HT1080 (cell line): ENCODE results near the gene FOXRED1. TPM values are rescaled to one million over a fixed set of nuclear protein-coding genes. Genes with fewer than 3 reads are reported as not detected.
A peak's percentile ranks its signal among the peaks of the same experiment; 100 is the strongest.
"Not testable (repeated sequence)": the region's sequence is repeated elsewhere in the genome, so short reads cannot be mapped to it uniquely, and the experiment has no call there.

ENCODE experiments used
- DNase-seq: peaks from one replicate; pipeline ENCODE4 v3.0.0-alpha.2; 2015; ENCODE audit warnings: low read depth
- total RNA-seq: library from RNA; depleted of rRNA; stranded (reverse); fragments of >200 nt; shearing (Covaris generic); gene quantifications from 2 replicates; pipeline ENCODE4 v1.2.3, GENCODE V29; 2014

FOXRED1 gene
- total RNA-seq, 1 experiment from 2014 or later, result 49.2 TPM

DNA sequence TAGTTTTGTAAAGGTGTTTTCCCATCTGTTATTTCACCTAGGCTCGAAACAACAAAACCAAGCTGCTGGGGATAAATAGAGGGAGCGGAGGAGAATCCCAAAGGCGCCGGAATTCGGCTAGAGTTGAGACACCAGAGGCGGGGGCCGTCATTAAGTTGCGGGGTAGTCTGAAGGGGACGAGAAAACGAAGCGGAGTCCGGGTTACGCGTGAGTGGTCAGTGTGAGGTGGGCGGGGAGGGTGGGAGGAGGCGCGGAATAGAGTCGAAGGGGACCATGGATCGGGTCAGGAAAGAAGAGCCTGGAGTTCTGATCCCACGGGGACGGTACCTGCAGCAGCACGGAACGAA is 620 bp upstream of the FOXRED1 start:
- DNase-seq, result no peak

DNA sequence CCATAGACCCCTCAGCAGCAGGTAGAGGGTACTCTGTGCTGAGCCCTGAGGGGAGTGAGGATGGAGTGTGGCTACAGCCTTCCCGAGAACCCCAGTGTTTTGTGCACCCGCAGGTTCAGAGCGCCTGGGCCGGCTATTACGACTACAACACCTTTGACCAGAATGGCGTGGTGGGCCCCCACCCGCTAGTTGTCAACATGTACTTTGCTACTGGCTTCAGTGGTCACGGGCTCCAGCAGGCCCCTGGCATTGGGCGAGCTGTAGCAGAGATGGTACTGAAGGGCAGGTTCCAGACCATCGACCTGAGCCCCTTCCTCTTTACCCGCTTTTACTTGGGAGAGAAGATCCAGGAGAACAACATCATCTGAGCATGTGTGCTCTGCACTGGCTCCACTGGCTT is 8.4 kb downstream of the FOXRED1 start:
- DNase-seq, result no peak

DNA sequence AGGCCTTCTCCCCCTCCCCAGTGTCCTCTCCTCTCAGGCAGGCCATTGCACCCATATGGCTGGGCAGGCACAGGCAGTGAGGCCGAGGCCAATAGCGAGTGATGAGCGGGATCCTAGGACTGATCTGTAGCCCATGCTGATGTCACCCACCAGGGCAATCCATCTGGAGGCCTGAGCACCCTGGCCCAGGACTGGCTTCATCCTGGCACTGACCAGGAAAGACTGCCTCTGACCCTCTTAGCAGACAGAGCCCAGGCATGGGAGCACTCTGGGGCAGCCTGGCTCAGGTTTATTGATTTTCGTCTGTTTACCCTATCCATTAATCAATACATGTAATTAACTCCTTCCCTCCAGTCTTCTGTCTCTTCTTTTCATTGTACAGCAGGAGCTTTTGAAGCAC is 8.8 kb downstream of the FOXRED1 start:
- no peak for DNase-seq

DNA sequence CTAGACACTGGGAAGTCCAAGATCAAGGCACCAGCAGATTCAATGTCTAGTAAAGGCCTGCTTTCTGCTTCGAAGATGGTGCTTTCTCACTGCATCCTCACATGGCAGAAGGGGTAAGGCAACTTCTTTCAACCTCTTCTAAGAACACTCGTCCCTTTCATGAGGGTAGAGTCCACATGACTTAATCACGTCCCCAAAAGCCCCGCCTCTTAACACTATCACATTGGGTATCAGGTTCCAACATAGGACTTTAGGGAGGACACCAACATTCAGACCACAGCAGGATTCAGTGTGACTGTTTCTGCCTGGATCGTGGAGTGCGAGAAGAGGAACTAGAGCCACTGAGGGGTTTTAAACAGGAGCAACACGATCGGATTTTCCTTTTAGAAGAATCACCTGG is 10.2 kb downstream of the FOXRED1 start:
- no peak for DNase-seq

DNA sequence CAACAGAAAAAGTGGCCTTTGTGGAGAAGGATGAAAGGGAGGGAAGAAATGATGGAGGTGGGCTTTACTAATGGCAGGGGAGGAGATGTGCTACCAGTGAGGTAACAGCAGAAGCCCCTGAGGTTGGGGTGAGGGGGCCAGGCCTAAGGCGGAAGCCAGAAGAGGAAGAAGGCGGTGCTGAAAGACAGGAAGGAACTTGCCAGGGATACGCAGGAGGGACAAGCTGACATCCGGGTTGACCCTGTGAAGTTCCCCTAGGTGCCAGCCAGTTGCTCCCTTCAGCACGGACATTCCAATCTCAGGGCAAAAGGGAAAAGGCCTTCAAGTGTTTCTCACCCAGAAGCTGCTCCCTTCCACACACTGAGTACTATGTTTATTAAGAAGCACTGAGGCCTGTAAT is 11.6 kb downstream of the FOXRED1 start:
- no peak for DNase-seq

DNA sequence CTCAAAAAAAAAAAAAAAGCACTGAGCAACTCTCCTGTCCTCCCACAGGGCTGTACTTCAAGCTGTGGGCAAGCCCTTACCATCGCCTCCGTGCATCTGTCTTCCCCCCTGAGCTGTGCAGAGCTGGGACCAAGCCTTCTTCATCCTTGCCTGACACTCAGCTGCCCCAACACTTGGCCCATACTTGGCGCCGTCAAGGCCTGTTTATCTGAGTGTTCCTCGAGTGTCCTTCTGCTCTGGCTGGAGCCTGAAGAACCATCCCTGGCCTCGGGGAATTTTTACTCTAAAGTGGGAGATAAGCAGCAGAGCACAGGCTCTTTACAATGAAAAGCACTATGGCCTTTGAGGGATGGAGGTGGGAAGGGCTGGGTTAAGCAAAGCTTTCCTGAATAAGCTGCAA is 12.3 kb downstream of the FOXRED1 start:
- no peak for DNase-seq

DNA sequence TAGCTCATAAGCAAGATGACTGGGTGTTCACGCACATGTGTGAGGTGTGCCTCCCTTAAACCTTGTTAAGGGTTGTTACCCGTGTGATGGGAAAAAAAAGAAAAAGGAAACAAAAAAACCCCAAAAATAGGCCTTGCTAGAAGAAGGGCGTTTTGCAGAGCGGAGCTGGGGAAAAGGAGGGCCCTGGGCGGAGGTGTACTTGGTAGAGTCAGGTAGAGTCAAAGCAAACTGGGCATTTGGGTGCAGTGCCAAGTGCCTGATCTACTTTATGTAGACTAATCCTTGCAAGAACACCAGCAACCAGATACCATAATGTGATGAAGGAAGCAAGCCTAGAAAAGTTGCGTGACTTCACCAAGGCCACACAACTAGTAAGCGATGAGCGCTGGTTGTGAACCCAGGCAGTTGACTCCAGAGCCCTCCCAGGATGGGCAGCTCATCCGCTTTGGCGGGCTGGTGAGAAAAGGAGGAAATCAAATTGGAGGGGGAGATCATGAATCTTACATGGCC is 12.8 kb downstream of the FOXRED1 start:
- no peak for DNase-seq

DNA sequence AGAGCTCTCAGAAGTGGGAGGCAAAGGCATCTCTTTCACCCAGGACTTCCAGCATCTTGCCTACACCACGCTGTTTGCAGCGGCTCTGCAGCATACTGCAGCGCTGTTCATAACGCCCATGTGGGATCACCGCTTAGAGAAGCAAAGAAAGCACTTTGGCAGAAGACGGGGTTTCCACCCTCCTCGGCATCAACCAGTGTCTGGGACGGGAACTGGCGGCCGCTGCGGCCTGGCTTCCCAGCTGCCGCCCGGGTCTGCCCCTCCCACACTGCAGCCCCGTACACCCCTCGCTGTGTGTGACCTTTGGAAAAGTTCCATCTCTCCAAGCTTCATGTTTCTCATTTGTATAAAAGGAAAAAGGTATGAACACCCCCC is 13.4 kb downstream of the FOXRED1 start:
- no peak for DNase-seq

DNA sequence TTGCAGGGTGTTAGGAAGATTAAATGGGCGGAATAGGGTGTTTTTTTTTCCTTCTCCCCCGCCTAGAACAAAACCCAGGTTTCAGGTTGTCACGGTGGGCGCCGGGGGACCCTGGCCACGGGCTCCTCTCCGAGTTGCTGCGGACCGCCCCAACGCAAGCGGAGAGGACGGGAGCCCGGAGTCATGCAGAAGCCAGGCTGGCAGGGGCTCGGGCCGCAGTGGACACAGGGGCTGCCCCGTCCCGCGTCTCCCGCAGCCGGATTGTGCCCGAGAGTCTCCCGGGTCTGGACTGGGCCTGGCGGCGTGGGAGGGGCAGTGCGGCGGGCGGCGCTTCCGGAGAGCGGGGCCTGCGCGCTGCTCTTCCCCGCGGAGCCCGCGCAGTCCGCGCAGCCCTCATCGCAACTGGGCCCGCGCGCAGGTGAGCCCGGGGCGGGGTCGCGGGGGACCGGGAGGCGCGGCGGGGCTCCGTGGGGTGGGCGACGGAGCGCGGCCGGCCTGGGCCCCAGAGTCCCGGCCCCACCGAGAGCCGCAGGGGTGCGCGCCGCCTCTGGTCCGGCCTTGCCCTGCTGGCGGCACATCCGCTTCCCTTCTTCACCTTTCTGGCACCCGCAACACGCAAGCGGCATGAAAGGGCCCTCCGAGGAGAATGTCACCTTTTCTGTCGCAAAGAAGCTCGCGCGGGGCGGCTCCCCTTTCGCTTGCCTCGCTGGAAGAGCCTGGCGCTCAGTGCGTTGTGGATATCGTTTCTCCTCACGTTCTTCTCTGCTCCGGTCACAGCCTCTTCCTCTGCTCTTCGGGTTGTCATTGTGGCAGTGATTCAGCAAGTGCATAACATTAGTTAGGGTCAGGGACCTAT is 14.0 kb downstream of the FOXRED1 start, which contains the start of gene TIRAP:
Gene TIRAP, plus strand, starts transcription at position 358 of the 856 bp plus-strand sequence. CDS start 7,802 bp downstream, outside the sequence.
- peak; percentile 29 for DNase-seq

DNA sequence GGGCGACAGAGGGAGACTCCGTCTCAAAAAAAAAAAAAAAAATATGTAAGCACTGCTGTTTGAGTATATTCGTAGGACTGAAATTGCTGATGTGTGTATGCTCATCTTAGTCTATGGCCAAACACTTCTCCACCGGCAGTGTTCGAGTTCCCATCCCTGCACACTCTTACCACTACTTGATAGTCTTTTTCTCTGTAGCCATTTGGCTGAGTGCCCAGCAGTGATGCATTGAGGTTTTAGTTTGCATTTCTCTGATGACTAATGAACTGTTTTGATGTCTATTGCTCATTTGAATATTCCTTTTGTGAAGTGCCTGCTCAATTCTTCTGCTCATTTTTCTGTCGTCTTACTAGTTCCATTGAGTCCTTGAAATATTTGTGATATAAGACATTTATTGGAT is 15.9 kb downstream of the FOXRED1 start:
- DNase-seq, result peak; percentile 94

DNA sequence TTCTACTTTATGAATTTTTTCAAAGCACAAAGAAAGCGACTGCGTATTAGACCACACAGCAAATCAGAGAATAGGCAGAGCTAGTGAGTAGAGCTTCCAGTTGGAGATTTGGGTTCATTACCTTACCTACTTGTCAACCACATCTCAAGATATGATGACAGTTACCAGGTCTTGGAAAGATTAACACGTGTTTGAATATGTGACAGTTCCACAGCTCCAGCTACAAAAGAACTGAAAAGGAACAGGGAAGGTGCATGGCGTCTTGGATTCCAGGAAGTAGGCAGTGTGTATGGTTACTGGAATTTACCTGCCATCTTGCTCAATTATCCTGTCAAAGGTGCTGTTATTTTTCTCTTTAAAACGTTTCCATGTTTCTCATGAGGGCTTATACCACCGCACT is 19.3 kb downstream of the FOXRED1 start:
- no peak for DNase-seq

DNA sequence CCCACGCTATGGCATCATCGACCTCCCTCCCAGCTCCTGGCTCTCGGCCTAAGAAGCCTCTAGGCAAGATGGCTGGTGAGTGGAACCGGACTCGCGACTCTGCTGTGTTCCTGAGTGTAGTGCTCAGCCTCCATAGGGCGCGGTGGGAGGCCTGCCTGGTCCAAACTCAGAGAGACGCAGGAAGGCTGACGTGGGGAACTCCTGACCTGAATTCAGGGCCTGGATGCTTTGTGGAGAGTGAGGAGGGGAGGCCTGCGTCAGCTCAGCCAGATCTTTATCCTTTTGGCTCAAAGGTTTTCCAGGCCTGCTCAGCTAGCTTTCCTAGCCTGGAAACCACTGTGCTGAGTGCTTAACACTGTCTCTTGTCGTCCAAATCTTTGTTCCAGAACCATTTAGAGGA is 21.9 kb downstream of the FOXRED1 start:
- DNase-seq, result no peak

DNA sequence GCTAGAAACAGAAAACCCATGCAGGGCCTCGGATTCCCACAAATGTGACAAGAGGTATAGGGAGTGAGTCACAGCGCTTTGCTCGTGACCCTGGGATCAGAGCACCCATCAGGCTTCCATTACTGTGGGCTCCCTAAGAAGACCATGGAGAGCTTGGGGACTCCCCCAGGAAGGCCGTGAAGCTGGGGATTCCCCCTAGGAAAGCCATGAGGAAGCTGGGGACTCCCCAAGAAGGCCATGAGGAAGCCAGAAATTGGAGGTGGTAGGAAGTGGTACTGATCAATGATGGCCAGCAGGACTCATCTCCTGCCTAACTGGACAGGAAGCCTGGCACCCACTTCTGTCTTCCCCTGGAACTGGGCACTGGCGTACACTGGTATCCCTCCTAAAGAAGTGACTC is 24.8 kb downstream of the FOXRED1 start:
- DNase-seq, result no peak

DNA sequence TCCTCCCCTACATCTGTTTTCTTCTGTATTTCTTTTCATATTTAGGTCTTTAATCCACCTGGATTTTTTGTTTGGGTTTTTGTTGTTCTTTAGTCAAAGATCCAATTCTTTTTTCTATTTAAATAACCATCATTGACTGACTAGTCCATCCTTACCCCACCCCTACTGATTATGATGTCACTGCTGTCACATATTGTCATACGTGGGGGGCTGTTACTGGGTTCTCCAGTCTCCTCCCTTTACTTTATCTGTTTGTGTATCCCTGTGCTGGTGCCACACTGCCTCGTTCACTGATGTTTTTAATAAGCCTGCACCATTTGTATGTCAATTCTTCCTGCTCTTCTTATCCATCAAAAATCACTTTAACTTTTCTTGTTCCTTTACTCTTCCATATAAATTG is 28.1 kb downstream of the FOXRED1 start:
- DNase-seq, result no peak

DNA sequence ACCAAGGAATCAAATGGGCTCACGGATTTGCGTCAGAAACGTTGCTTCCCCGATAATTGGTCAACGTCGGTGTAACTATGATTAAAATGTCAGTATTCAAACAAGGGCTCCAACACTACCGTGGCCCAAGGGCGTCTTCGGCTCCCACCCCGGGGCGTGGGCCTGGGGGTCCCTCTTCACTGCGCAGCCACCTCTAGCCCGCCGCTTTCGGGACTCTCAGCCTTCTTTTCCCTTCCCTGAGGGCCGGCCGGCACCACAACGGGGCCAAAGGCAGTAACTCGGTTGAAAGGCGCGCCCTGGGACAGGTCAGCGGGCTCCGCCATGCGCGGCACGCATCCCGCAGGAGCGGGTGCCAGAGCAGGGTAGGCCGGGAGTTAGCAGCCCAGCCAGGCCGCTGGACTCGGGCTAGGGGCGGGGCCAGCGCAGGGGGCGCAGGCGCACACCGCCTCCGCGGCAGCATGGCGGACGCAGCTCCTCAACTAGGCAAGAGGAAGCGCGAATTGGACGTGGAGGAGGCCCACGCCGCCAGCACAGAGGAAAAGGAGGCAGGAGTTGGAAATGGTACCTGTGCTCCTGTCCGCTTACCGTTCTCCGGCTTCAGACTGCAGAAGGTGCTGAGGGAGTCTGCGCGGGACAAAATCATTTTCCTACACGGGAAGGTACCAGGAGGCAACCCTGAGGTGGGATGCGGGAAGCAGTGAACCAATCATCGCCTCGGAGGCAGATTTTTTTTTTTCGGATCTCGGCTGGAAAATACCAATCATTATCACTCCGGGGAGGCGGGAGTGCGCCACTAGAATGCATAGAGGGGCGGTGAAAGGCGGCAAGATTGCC is 34.9 kb downstream of the FOXRED1 start, which contains the start of gene DCPS:
Gene DCPS, plus strand, starts transcription at position 438 of the 834 bp plus-strand sequence. Its CDS starts 21 bp downstream, at position 459.
- peak; percentile 92 for DNase-seq

DNA sequence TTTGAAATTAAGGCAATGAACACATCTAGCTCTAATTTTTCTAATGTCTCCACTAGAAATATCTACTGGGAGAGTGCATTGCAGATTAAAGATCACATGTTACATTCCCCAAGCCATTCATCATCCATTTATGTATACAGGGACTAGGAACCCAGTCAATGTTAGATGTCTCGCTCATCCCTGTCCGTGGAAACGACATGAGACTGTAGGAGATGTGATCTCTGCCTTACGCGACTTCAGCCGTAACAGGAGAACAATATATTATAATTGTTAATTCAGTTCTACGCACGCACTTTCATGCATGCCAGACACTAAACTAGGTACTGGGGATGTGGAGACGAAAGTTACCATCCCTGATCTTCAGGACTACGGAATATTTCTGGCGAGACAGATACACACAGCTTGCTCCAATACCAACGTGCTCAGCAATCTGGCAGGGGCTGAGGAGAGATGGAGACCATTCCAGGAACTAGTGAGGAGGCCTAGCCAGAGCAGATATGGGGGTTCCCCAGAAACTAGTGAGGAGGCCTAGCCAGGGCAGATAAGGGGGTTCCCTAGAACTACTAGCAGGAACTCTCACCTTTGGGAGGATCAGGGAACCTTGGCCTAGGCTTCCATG is 35.6 kb downstream of the FOXRED1 start:
- DNase-seq, result no peak

DNA sequence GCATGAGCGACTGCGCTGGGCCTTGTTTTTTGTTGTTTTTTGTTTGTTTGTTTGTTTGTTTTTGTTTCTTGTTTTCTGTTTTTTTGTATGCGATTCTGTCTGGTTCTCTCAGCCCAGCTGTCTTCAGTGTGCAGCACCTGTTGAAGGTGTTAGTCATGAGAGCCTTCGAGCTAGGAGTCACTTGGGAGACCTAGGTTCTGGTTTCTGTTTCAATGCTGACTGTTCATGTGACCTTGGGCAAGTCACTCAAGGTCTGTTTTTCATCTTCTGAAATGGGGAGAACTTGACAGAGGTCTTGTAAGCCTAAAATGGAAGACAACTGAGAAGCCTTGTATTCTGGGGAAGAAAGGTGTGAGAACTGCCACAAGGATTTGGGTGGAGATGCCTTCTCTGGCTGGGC is 36.7 kb downstream of the FOXRED1 start:
- DNase-seq, result no peak

DNA sequence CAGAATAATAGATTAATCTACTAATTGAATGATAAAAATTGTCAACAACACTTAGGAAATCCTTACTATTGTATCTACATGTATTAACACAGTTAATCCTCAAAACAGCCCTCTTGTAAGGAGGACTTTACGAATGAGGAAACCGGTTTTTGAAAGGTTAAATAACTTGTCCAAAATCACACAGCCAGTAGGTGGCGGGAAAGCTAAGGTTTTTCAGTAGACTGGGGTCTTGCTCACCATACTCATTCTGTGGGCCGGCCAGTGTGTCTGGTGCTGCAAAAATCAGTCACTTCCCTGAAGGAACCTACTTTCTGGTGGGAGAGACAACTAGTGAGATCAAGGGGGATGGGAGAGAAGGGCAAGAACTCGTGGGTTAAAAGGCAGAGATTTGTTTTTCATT is 38.8 kb downstream of the FOXRED1 start:
- DNase-seq, result peak; percentile 53

DNA sequence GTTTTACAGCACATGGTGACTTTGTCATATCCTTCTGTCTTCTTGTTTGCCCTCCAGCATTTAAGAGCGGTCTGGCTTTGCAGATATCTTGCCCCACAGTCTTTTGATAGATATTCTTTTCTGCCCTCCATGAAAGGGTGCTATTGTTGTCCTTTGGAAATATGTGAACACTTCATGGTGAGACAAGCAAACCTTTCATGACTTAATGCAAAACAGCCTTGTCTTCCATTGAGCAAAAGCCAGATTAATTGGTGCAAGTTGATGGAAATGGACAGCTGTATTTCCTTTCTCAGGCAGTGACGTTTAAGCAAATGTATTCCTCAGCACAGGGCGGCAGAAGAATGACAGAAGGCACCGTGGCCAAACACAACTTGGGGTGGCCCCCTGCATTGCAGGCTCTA is 39.3 kb downstream of the FOXRED1 start:
- DNase-seq, result no peak

DNA sequence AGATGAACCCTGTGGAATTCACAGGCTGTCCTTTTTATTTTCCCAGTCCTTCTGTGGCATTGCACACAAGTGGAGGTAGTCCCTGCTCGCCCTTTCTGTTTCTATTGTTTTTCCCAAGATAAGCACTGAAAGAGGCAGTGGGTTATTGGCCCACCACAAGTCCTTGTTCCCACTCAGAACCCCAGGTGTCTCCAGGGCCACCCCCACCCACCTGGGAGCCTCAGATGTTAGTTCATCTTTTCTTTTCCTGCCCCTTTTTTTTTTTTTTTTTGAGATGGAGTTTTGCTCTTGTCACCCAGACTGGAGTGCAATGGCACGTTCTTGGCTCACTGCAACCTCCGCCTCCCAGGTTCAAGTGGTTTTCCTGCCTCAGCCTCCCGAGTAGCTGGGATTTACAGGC is 39.8 kb downstream of the FOXRED1 start:
- not testable (repeated sequence) for DNase-seq

DNA sequence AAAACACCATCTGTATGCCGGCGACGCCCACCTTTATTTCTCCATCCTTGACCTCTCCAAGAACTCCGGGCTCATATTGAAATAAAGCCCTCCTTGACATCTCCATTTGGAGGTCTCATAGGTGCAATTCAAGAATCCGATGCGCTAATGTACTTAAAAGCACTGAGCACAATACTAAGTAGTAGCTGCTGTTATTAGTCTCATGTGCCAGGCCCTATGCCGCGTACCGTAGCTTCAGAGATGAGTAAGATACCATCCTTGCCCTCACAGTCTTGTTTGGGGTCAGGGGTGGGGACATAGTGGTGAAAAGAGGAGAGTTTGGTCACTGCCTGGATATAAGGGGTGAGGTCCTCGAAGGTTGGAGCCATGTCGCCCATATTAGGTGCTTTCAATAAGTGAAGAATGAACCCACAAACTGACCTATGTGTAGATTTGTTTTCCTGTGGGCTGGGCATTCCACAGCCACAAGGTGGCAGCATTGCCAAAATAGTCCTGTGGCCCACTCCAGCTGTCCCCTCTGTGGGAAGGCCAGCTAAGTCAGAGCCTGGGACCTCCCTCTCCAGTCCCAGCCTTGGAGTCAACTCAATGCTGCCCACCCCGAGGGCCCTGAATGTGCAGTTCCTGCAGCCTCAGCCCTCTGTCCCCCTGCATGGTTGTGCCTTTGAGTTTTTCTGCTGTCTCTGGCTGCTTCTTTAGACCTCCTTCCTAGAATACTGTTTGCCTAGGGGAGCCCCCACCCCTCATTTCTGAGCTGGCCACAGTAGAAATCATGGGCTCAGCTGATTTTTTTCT is 41.4 kb downstream of the FOXRED1 start:
- DNase-seq, result peak; percentile 78
